ENCODE data around the gene AMPH. TPM values are rescaled to one million over a fixed set of nuclear protein-coding genes. Genes with fewer than 3 reads are reported as not detected.

AMPH gene
- polyA plus RNA-seq (2012; ENCODE audit: missing spikeins) = 0.15 TPM

GRCh38 chr7:38630720-38631673 lies at the start of gene AMPH:
Gene AMPH (minus strand): TSS chr7:38631373. CDS start chr7:38631351, 22 bp downstream.
- no peak for DNase-seq (ENCODE audit: insufficient read length)
- TF ChIP-seq TAF1 (IDR thresholded peaks at IDR 0.05; ENCODE audit: borderline replicate concordance, low read depth, low read length) (no peak), POLR2A (IDR thresholded peaks at IDR 0.05; ENCODE audit: low read depth, low read length) (no peak), POLR2AphosphoS5 (IDR thresholded peaks at IDR 0.05; ENCODE audit: low read depth, low read length) (no peak)
- no peak for FAIRE-seq

- FAIRE-seq (no peak), DNase-seq (ENCODE audit: insufficient read length) (no peak)
- no peak for TF ChIP-seq POLR2AphosphoS5 (IDR thresholded peaks at IDR 0.05; ENCODE audit: low read depth, low read length)
- no peak for TF ChIP-seq POLR2A (IDR thresholded peaks at IDR 0.05; ENCODE audit: low read depth, low read length)
- no peak for TF ChIP-seq TAF1 (IDR thresholded peaks at IDR 0.05; ENCODE audit: borderline replicate concordance, low read depth, low read length)
These were observed 48.2 kb upstream of the AMPH start for GRCh38 chr7:38679419-38679818.

- TF ChIP-seq POLR2AphosphoS5 (IDR thresholded peaks at IDR 0.05; ENCODE audit: low read depth, low read length) (no peak), POLR2A (IDR thresholded peaks at IDR 0.05; ENCODE audit: low read depth, low read length) (no peak), TAF1 (IDR thresholded peaks at IDR 0.05; ENCODE audit: borderline replicate concordance, low read depth, low read length) (no peak)
- DNase-seq (ENCODE audit: insufficient read length) (no peak), FAIRE-seq (no peak)
These were observed 47.5 kb upstream of the AMPH start for GRCh38 chr7:38678698-38679054.

- FAIRE-seq = no peak
- DNase-seq (ENCODE audit: insufficient read length) = no peak
- TF ChIP-seq POLR2A (IDR thresholded peaks at IDR 0.05; ENCODE audit: low read depth, low read length) = no peak
- TF ChIP-seq TAF1 (IDR thresholded peaks at IDR 0.05; ENCODE audit: borderline replicate concordance, low read depth, low read length) = no peak
- no peak for TF ChIP-seq POLR2AphosphoS5 (IDR thresholded peaks at IDR 0.05; ENCODE audit: low read depth, low read length)
These were observed 47.0 kb upstream of the AMPH start for GRCh38 chr7:38677981-38678697.

GRCh38 chr7:38675494-38676106 lies 44.4 kb upstream of the AMPH start:
- FAIRE-seq (no peak), DNase-seq (ENCODE audit: insufficient read length) (no peak)
- TF ChIP-seq POLR2AphosphoS5 (IDR thresholded peaks at IDR 0.05; ENCODE audit: low read depth, low read length) = no peak
- no peak for TF ChIP-seq TAF1 (IDR thresholded peaks at IDR 0.05; ENCODE audit: borderline replicate concordance, low read depth, low read length)
- TF ChIP-seq POLR2A (IDR thresholded peaks at IDR 0.05; ENCODE audit: low read depth, low read length) = no peak

GRCh38 chr7:38674513-38674912 lies 43.3 kb upstream of the AMPH start:
- no peak for TF ChIP-seq POLR2AphosphoS5 (IDR thresholded peaks at IDR 0.05; ENCODE audit: low read depth, low read length)
- TF ChIP-seq POLR2A (IDR thresholded peaks at IDR 0.05; ENCODE audit: low read depth, low read length) = no peak
- no peak for TF ChIP-seq TAF1 (IDR thresholded peaks at IDR 0.05; ENCODE audit: borderline replicate concordance, low read depth, low read length)
- no peak for FAIRE-seq
- DNase-seq (ENCODE audit: insufficient read length) = no peak

GRCh38 chr7:38673795-38674194 lies 42.6 kb upstream of the AMPH start:
- FAIRE-seq (no peak), DNase-seq (ENCODE audit: insufficient read length) (no peak)
- TF ChIP-seq POLR2AphosphoS5 (IDR thresholded peaks at IDR 0.05; ENCODE audit: low read depth, low read length) (no peak), TAF1 (IDR thresholded peaks at IDR 0.05; ENCODE audit: borderline replicate concordance, low read depth, low read length) (no peak), POLR2A (IDR thresholded peaks at IDR 0.05; ENCODE audit: low read depth, low read length) (no peak)

- TF ChIP-seq POLR2A (IDR thresholded peaks at IDR 0.05; ENCODE audit: low read depth, low read length) = no peak
- no peak for TF ChIP-seq TAF1 (IDR thresholded peaks at IDR 0.05; ENCODE audit: borderline replicate concordance, low read depth, low read length)
- TF ChIP-seq POLR2AphosphoS5 (IDR thresholded peaks at IDR 0.05; ENCODE audit: low read depth, low read length) = no peak
- DNase-seq (ENCODE audit: insufficient read length) (no peak), FAIRE-seq (no peak)
These were observed 41.0 kb upstream of the AMPH start for GRCh38 chr7:38671911-38672905.

- no peak for TF ChIP-seq TAF1 (IDR thresholded peaks at IDR 0.05; ENCODE audit: borderline replicate concordance, low read depth, low read length)
- TF ChIP-seq POLR2A (IDR thresholded peaks at IDR 0.05; ENCODE audit: low read depth, low read length) = no peak
- no peak for TF ChIP-seq POLR2AphosphoS5 (IDR thresholded peaks at IDR 0.05; ENCODE audit: low read depth, low read length)
- FAIRE-seq = no peak
- no peak for DNase-seq (ENCODE audit: insufficient read length)
These were observed 38.9 kb upstream of the AMPH start for GRCh38 chr7:38669965-38670520.

GRCh38 chr7:38664972-38665371 lies 33.8 kb upstream of the AMPH start:
- TF ChIP-seq POLR2A (IDR thresholded peaks at IDR 0.05; ENCODE audit: low read depth, low read length) (no peak), TAF1 (IDR thresholded peaks at IDR 0.05; ENCODE audit: borderline replicate concordance, low read depth, low read length) (no peak), POLR2AphosphoS5 (IDR thresholded peaks at IDR 0.05; ENCODE audit: low read depth, low read length) (no peak)
- no peak for DNase-seq (ENCODE audit: insufficient read length)
- FAIRE-seq = no peak

All from GM12892 (cell line).